Type B pancreatic cell (in vitro differentiated cells): ENCODE data around the gene ASIC4. TPM values are rescaled to one million over a fixed set of nuclear protein-coding genes. Genes with fewer than 3 reads are reported as not detected.
A peak's percentile ranks its signal among the peaks of the same experiment; 100 is the strongest.

ENCODE experiments used
- DNase-seq: peaks from one replicate; pipeline ENCODE4 v3.0.0; 2021; ENCODE audit warnings: mixed read lengths; ENCODE audit not compliant: unreplicated experiment; ENCODE audit errors: extremely low spot score
- H3K27ac Mint-ChIP-seq: 2 replicates; pipeline ENCODE4 v1.8.0; 2021; ENCODE audit warnings: mild to moderate bottlenecking, mixed read lengths
- H3K27me3 Mint-ChIP-seq: 2 replicates; pipeline ENCODE4 v1.8.0; 2021; ENCODE audit warnings: mixed read lengths
- H3K36me3 Mint-ChIP-seq: 2 replicates; pipeline ENCODE4 v1.8.0; 2021; ENCODE audit warnings: mixed read lengths
- H3K4me1 Mint-ChIP-seq: one replicate; pipeline ENCODE4 v1.8.0; 2021; ENCODE audit warnings: mixed read lengths; ENCODE audit not compliant: unreplicated experiment
- H3K4me3 Mint-ChIP-seq: 2 replicates; pipeline ENCODE4 v1.8.0; 2021; ENCODE audit warnings: mild to moderate bottlenecking, mixed read lengths
- H3K9me3 Mint-ChIP-seq: 2 replicates; pipeline ENCODE4 v1.8.0; 2021; ENCODE audit warnings: mixed read lengths
- total RNA-seq: library from RNA; stranded (reverse); gene quantifications from 2 replicates; pipeline ENCODE4 v1.2.1, GENCODE V29; 2021; ENCODE audit warnings: low replicate concordance
- TF ChIP-seq, protein P1 (sequence below): fragments of 200-600 bp; sonication (generic); conservative IDR thresholded peaks from 2 replicates; pipeline ENCODE4 v1.5.0; 2021; ENCODE audit warnings: antibody characterized with exemption, mild to moderate bottlenecking

Gene ASIC4
- total RNA-seq, 1 donor from 2014 or later: 0.99 TPM

DNA sequence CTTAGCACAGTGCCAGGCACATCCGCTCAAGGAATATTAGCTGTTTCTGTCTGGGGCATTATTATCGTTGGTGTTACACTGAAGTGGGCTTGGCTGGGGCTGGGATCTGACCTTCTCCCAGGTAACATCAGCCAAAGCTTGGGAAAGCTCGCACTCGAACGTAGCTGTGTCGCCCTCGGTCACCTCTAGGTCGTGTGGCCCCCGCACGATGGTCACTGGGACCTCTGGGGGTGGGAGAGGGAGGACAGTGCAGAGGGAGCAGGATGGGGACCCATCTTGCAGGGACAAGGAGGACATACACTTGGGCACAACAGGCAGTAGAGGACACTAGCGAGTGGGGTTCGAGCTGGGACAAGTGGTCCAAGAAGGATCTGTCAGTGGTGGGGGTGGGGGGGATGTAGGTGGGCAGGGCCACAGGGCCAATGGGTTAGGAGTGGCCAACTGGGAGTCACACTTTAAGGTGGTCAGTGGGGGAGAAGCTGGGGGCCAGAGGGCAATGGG, 39.2 kb downstream of the ASIC4 start:
- Mint-ChIP-seq H3K27me3 (peaks cover 8% of the 10 kb centered on the region), H3K4me3 (peak overlapping the region; percentile 65), H3K9me3 (no peaks in the 10 kb centered on the region), H3K36me3 (peaks cover under 1% of the 10 kb centered on the region), H3K27ac (no peak overlapping the region), H3K4me1 (no peaks in the 10 kb centered on the region)
- TF ChIP-seq, protein P1, sequence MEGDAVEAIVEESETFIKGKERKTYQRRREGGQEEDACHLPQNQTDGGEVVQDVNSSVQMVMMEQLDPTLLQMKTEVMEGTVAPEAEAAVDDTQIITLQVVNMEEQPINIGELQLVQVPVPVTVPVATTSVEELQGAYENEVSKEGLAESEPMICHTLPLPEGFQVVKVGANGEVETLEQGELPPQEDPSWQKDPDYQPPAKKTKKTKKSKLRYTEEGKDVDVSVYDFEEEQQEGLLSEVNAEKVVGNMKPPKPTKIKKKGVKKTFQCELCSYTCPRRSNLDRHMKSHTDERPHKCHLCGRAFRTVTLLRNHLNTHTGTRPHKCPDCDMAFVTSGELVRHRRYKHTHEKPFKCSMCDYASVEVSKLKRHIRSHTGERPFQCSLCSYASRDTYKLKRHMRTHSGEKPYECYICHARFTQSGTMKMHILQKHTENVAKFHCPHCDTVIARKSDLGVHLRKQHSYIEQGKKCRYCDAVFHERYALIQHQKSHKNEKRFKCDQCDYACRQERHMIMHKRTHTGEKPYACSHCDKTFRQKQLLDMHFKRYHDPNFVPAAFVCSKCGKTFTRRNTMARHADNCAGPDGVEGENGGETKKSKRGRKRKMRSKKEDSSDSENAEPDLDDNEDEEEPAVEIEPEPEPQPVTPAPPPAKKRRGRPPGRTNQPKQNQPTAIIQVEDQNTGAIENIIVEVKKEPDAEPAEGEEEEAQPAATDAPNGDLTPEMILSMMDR: no peak
- DNase-seq: no peak

DNA sequence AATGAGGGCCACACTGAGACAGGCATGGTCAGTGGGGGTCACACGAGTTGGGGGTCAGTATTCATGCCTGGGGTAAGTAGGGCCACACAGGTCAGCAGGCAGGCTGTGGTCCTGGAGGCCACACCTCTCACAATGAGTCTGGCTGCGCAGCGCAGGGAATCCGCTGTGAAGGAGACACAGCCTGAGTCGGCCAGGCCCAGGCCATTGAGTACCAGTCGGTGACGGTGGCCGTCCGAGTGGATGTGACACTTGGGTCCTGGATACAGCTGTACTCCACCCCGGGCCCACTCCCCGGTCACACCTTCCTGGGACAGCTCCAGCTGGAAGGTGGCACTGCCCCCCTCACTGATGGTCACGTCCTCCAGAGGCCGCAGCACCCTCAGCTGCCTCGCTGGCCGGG, 40.1 kb downstream of the ASIC4 start:
- peaks cover 7% of the 10 kb centered on the region for H3K27me3 Mint-ChIP-seq
- TF ChIP-seq, protein P1: no peak
- no peaks in the 10 kb centered on the region for H3K4me1 Mint-ChIP-seq
- H3K36me3 Mint-ChIP-seq: peaks cover 2% of the 10 kb centered on the region
- no peak overlapping the region for H3K27ac Mint-ChIP-seq
- peak overlapping the region; percentile 52 for H3K4me3 Mint-ChIP-seq
- H3K9me3 Mint-ChIP-seq: no peaks in the 10 kb centered on the region
- DNase-seq: no peak

DNA sequence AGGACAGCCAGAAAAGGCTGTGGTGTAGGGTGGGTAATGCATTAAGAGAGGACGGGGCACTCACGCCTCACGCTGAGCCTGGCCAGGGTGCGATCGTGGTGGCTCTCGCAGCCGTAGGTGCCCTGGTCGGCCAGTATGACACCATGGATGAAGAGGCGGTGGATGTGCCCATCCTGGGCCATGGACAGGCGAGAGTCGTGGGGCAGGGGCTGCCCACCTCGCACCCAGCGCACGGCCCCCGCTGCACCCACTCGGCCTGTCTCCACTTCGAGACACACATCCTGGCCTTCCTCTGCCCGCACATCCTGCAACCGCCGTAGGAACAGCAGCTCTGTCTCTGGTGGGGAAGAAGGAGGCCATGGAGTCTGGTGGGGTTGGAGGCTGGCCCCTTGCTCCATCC, 41.7 kb downstream of the ASIC4 start:
- H3K4me1 Mint-ChIP-seq: no peaks in the 10 kb centered on the region
- no peak overlapping the region for H3K27ac Mint-ChIP-seq
- DNase-seq: no peak
- no peaks in the 10 kb centered on the region for H3K9me3 Mint-ChIP-seq
- TF ChIP-seq, protein P1: no peak
- no peak overlapping the region for H3K4me3 Mint-ChIP-seq
- H3K36me3 Mint-ChIP-seq: peaks cover 7% of the 10 kb centered on the region
- peaks cover 4% of the 10 kb centered on the region for H3K27me3 Mint-ChIP-seq

DNA sequence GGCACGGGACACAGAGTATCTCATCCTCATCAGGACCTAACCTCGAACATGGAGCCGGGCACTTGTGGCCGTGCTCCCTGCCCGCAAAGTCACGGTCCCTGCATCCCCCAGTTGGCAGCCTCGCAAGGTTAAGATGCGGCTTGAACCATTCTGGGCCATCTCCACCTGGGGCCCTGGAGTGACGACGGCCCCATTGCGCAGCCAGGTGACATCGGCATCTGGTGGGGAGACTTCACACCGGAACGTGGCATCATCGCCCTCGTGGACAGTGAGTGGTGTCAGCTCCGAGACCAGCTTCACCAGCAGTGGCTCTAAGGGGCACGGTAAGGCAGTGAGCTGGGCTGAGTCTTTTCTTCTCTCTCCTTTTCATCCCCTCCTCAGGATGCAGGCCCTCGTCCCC, 42.1 kb downstream of the ASIC4 start:
- DNase-seq: no peak
- Mint-ChIP-seq H3K4me3 (no peak overlapping the region), H3K27me3 (peaks cover 2% of the 10 kb centered on the region)

DNA sequence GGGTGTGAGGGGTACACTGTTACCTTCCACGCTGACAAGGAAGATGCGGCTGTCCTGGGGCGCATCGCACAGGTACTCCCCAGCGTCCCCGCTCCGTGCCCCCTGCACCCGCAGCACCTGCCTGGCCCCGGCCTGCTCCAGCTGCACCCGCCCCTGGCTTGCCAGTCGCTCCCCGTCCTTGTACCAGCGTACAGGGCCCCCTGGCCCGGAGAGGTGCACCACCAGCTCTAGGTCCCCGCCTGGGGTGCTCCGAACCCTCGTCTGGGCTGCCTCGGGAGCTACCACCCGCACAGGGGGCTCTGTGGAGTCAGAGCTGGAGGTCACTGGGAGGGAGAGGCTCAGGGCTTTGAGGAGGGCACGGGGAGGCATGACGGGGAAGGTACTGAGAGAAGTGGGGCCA, 43.0 kb downstream of the ASIC4 start:
- Mint-ChIP-seq H3K4me1 (peaks cover 5% of the 10 kb centered on the region), H3K9me3 (no peaks in the 10 kb centered on the region), H3K27me3 (peaks cover 2% of the 10 kb centered on the region), H3K36me3 (peaks cover 7% of the 10 kb centered on the region), H3K27ac (no peak overlapping the region), H3K4me3 (no peak overlapping the region)
- TF ChIP-seq, protein P1: no peak
- DNase-seq: no peak

More for the DNA sequence above, 42.1 kb downstream of the ASIC4 start:
- Mint-ChIP-seq H3K9me3 (no peaks in the 10 kb centered on the region), H3K4me1 (peaks cover 1% of the 10 kb centered on the region), H3K36me3 (peaks cover 7% of the 10 kb centered on the region), H3K27ac (no peak overlapping the region)
- TF ChIP-seq, protein P1: no peak
